8988T (cell line): ENCODE data around the gene PDRG1.
A peak's percentile ranks its signal among the peaks of the same experiment; 100 is the strongest.

Experiments
- DNase-seq: peaks from one replicate; pipeline ENCODE4 v3.0.0; 2011

The PDRG1 gene

GRCh38 chr20:31951530-31952453 is at the start of gene PDRG1:
Gene PDRG1, minus strand, starts transcription at chr20:31952046. Its CDS starts 85 bp downstream, at chr20:31951961.
- DNase-seq = peak; percentile 70

DNA sequence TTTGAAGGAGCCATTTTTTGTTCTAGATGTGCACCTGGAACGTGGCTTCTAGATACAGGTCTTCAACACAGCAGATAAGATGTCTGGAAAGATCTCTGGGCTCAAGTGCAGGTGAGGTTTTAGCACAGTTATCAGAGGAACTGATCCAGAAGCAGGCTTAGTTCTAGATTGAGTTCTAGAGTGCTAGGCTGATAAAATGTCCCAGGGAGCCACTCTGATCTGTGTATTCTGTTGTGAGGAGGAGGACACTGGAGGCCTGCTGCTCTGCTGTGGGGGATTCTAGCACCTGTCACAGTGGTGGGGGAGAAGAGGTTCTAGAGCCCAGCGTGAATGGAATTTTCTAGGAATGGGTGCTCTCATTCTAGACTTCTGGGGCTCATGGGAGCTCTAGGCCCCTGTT is 46.4 kb upstream of the PDRG1 start:
- no peak for DNase-seq

DNA sequence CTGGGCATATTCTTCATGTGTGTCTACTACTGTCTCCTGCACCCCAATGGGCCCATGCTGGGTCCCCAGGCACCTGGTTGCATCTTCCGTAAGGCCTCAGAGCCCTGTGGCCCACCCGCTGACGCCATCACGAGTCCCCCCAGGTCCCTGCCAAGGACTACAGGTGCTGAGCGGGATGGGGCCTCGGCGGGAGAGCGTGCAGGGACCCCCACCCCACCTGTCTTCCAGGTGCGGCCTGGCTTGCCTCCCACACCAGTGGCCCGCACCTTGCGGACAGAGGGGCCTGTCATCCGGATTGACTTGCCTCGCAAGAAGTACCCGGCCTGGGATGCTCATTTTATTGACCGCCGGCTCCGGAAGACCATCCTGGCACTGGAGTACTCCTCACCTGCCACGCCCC is 45.1 kb upstream of the PDRG1 start:
- no peak for DNase-seq

GRCh38 chr20:31992086-31992485 is 40.2 kb upstream of the PDRG1 start:
- no peak for DNase-seq

DNA sequence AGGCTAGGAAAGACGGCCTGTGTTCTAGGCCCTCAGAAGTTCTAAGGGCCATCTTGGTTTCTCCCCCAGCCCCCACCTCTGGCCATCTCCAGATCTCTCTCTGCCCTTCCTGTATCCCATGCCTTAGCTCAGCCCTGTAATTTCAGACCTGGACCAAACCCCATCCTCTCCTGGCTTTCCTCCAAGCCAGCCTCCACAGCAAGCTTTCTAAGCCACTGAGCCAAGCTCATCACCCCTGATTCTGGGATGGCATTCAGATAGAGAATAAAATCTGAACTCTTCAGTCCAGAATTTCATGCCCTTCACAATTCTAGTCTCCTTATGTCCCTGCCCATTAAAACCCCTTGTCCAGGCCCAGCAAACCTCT is 39.5 kb upstream of the PDRG1 start:
- DNase-seq = no peak

DNA sequence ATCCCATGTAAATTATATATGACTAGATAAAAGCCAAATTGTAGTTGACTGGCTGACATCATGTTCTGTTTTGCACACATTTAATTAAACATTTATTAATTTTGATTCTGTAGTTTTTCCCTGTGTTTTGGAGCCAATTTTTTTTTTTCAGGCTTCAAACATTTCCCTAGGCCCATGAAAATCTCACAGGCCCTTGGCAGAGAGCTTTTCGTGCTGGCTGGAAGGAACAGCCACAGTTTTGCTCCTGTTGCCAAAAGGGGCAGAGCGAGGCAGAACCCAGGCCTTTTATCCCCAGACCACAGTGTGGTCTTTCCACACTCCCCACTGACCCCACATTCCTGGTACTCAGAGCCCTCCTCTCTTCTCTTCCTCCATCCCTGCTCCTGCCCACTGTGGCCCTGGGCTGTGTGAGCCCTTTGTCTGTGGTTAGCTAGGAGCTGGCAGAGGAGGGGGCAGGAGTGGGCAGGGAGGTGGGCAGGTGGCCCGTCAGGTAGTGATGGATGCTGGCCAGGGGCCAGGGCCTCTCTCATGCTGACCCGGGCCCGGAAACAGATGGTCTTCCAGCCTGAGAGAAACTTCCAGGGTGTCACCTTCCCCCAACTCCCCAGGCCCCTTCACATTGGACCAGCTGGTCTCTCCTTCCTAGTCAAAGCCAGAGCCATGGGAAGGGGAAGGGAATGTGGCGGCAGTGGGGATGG is 38.9 kb upstream of the PDRG1 start:
- DNase-seq = no peak

DNA sequence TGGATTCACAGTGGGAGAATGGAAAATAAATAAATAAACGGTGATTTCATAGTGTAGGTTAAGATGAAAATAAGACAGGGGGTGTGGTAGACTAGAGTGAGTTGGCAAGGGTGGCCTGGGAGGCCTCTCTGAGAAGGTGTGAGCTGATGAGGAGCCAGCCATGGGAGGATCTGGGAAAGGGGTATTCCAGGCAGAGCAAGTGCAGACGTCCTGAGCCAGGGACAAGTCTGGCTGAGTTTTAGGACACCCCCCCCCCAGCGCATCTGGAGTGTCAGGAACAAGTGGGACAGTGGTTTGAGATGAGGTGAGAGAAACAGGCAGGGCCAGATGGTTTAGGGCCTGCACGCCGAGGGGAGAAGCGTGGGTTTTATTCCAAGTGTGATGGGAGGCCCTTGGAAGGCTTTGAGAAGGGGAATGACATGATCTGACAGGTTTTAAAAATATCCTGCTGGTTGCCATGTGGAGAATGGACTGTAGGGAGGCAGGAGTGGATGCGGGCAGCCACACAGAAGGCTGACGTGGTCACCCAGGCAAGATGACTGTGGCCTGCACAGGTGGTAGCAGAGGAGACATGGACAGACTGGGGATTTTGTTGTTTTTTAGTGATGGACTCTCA is 37.3 kb upstream of the PDRG1 start:
- no peak for DNase-seq

DNA sequence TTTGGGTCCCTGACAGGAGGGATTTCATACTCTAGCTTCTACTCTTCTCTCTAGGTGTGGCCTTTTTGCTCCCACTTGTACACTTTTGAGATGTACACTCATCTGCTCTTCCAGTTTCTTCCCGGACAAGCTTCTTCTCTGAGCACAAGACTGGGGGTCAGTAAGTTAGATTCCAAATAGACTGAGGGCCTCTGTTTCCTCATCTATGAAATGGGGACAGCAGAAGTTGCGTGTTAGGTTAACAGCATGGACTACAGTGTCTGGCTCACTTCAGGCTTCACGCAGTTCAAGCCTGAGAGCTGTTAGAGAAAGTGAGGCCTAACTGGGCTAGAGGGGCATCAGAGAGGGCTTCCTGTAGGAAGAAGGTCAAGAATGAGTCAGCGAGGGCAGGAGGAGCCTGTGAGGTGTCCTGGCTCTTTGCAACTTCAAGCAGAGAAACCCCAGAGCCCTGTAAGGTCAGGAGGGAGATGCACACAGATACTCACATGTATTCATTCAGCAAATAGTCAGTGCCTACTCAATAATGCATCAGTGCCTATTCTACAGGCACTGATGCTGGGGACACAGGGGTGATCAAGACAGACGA is 36.7 kb upstream of the PDRG1 start:
- no peak for DNase-seq

DNA sequence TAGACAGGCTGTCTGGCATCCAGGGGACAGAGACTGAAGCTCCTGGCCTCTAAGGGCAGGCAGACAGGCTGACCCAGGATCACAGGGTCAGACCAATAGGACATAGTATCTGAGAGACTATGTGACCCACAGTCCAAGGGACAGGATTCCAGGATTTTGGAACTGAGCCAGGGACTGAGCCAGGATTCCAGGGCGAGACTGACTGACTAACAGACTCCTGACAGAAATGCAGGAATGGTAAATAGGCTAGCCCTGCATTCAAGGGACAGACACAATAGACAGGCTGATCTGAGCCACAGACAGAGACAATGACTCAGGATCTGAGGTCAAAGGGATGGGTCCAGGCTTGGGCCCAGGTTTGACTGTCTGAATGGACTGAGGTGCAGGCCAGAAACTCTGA is 35.9 kb upstream of the PDRG1 start:
- DNase-seq = no peak

- DNase-seq = no peak
These were observed 33.2 kb upstream of the PDRG1 start for GRCh38 chr20:31984981-31985471.

- no peak for DNase-seq
These were observed 29.9 kb upstream of the PDRG1 start for GRCh38 chr20:31981784-31982183.

DNA sequence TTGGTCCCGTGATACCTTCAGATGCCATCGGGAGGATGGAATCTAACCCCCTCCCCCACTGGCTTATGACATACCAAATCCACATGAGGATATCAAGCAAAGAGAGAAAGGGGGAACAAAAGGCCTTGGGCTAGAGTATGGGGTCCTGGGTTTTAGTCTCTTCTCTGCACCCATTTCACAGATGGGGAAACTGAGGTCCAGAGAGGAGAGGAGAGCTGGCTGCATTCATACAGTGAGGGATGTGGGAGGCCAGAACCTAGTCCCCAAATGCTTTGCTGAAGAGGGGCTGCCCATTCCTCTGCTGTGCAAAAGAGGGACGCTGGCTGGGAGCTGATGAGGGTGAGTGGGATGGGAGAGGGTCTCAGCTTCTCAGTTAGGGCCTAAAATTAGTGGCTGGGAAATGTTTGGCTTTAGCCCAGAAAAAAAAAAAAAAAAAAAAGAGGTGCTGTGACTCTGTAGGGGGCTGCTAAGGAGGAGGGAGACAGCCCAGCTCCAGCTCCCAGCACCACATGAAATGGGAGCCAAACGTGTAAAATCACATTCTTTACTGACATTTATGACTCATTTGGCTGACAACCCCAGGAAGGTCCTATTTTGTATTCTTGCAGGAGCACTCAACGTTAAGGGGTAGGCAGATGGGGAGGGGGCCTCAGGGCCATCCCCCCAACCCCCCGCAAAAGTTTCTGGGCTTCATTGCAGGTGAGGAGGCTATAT is 28.0 kb upstream of the PDRG1 start:
- no peak for DNase-seq

GRCh38 chr20:31977080-31977479 is 25.2 kb upstream of the PDRG1 start:
- DNase-seq = no peak

DNA sequence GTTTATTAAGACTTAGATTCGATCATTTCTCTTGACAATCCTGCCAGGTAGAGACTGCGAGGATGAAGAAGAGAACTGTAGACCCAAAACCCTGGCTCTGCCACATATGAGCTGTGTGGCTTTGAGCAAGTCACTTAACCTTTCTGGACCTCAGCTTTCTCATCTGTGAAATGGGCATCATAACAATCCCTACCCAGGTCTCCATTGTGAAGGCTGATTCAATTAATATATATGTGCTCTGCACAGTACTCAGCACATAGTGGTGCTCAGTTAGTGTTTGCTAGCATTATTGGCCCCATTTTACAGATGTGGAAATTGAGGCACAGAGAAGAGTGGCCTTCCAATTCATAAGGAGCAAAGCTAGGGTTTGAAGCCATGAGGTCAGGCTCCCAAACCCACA is 24.0 kb upstream of the PDRG1 start:
- DNase-seq = no peak

DNA sequence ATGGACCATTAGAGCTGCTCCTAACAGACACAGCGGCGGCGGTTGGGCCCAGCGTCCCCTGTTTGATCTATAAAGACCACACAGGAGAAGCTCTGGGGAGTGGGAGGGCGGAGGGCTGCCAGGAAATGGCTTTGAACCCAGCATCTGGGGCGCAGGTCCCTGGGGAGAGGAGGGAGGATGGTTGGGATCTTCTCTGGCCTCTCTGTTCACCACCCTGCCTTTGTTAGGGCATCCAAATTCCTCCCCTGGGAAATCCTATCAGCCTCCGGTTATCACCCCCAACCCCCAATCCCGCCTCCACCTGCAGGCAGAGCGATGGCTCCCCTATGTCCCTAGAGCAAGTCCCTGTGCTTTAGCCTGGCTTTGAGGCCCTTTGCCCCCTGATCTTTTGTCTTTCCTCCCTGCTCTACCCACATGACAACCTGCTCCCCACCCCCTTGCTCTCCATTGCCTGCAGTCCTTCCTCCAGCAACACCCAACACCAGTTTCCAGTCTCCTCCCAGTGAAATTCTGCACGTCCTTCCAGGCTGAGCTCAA is 23.2 kb upstream of the PDRG1 start:
- DNase-seq = no peak

DNA sequence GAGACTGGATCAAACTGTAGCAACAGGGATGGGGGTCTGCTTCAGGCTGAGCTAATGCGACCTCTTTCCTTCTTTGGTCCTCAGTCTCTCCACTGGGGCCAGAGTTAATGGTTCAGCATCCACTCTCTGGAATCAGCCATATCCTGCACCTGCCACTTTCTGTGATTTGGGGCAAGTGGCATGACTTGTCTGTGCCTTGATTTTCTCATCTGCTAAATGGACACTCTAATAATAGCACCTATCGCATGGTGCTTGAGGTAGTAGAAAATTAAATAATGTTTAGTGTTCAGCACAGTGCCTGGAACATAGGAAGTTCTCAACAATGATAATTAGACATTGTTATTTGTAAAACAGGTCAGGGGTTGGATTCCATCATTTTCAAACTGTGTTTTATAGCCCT is 22.4 kb upstream of the PDRG1 start:
- DNase-seq = no peak

GRCh38 chr20:31972471-31973021 is 20.7 kb upstream of the PDRG1 start:
- no peak for DNase-seq

- DNase-seq = no peak
These were observed 18.1 kb upstream of the PDRG1 start for GRCh38 chr20:31969991-31970390.

DNA sequence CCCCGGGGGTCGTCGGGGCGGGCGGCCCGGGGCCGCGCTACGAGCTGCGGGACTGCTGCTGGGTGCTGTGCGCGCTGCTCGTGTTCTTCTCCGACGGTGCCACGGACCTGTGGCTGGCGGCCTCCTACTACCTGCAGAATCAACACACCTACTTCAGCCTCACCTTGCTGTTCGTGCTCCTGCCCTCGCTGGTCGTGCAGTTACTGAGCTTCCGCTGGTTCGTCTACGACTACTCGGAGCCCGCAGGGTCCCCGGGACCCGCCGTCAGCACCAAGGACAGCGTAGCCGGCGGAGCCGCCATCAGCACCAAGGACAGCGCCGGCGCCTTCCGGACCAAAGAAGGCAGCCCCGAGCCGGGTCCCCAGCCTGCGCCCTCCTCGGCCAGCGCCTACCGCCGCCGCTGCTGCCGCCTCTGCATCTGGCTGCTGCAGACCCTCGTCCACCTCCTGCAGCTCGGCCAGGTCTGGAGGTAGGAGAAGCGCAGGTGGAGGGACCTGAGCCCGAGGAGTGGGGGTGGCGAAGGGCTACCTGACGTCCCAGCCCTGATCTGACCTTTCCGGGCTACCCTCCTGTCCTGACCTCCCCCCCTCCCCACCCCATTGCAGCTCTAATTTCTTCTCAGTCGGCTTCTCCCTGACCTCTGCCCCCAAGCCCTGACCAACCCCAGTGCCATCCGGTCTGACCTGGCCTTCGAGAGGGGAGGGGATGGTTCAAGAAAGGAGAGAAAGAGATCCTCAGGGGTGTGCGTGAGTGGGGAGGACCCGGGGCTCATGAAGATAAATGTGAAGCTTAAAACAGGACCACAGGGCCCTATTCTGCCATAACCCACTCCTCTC is 16.7 kb upstream of the PDRG1 start:
- DNase-seq = peak; percentile 99

DNA sequence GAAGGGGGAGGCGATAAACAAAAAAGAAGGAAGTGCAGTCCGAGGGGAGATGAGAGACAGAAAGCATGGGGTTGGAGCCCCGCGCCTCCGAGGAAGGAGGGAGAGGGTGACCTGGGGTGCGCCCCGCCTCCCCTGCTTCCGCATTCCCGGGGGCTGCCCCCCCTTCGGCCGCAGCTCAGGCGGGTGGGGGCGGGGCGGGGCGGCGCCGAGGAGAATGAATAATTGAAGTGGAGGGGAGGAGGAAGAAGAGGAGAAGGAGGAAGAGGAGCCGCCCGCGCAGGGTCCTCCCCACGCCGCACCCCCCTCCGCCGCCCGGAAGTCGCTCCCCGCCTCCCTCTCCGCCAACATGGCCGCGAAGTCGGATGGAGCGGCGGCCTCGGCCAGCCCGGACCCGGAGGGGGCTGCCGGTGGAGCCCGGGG is 16.0 kb upstream of the PDRG1 start, which contains the start of gene XKR7:
Gene XKR7 (plus strand): TSS at position 322 of the 420 bp plus-strand sequence. CDS start 25 bp downstream, at position 347.
- no peak for DNase-seq
